Heart right ventricle (tissue), 16 donors: Measurements from ENCODE around the gene KCNT1. TPM values are rescaled to one million over a fixed set of nuclear protein-coding genes. Genes with fewer than 3 reads are reported as not detected.

Experiments used
- ATAC-seq, 8 donors: fragments of 200-7000 bp; cut with Tn5 transposase; one replicate each; pipeline ENCODE4 v1.9.1; 2020; ENCODE audit warnings: mild to moderate bottlenecking in 8 of 8, moderate library complexity in 8 of 8, moderate number of reproducible peaks in 1 of 8
- DNase-seq, 2 donors: peaks; one replicate each; pipeline ENCODE4 v3.0.0-alpha.2; 2020
- H3K27ac ChIP-seq, 10 donors: fragments of 200-600 bp; sonication (generic) in 2 of 10; one replicate each; pipeline versions ENCODE4 v1.5.0 to v1.8.0; 2020 to 2022; ENCODE audit warnings: mild to moderate bottlenecking in 3 of 10
- H3K27me3 ChIP-seq, 7 donors: fragments of 200-600 bp; one replicate each; pipeline ENCODE4 v1.8.0; 2021 to 2022; ENCODE audit warnings: mild to moderate bottlenecking in 2 of 7
- H3K36me3 ChIP-seq, 9 donors: fragments of 200-600 bp; sonication (generic) in 1 of 9; one replicate each; pipeline versions ENCODE4 v1.5.0 to v1.8.0; 2020 to 2022; ENCODE audit warnings: mild to moderate bottlenecking in 2 of 9
- H3K4me1 ChIP-seq, 9 donors: fragments of 200-600 bp; sonication (generic) in 1 of 9; one replicate each; pipeline versions ENCODE4 v1.5.0 to v1.8.0; 2020 to 2022; ENCODE audit warnings: mild to moderate bottlenecking in 4 of 9
- H3K4me3 ChIP-seq, 10 donors: fragments of 200-600 bp; sonication (generic) in 2 of 10; one replicate each; pipeline versions ENCODE4 v1.5.0 to v1.8.0; 2020 to 2022; ENCODE audit warnings: mild to moderate bottlenecking in 7 of 10, moderate library complexity in 2 of 10
- H3K9me3 ChIP-seq, 11 donors: fragments of 200-600 bp in 10 of 11; sonication (generic) in 2 of 11; one replicate each; pipeline versions ENCODE4 v1.5.0 to v1.8.0; 2013 to 2022; ENCODE audit warnings: mild to moderate bottlenecking in 2 of 11, control low read depth in 1 of 11, moderate library complexity in 1 of 11
- WGBS, 2 donors: extraction: QIAGEN DNeasy Blood & Tissue Kit; methylation state at CpG; one replicate each; pipeline ENCODE4 v1.1.7; 2013; ENCODE audit warnings: inconsistent platforms in 1 of 2; 5-methylcytosine and 5-hydroxymethylcytosine counted together
- intact Hi-C, 10 donors: fragments of 100-400 bp; cut with DNase I; formaldehyde crosslinking; loops; one replicate each; pipeline versions ENCODE4 v1.11.1 to v1.14.2; 2022
- long read RNA-seq, 3 donors: library from polyadenylated mRNA; unstranded; transcript quantifications; one replicate each; pipeline ENCODE4 v2.0.0, GENCODE V29; 2020 to 2021
- polyA plus RNA-seq, 2 donors: library from polyadenylated mRNA; stranded (reverse); fragments of 200-250 nt; gene quantifications; one replicate each; pipeline ENCODE4 v1.2.3, GENCODE V29; 2013
- total RNA-seq, 10 donors: library from RNA; stranded (reverse); fragmentation: NEBNext Ultra II Directional in 3 of 10; extraction: Animal tissue kit (Norgen Biotek cat#: 25700) in 3 of 10; gene quantifications; one replicate each; pipeline versions ENCODE4 v1.2.1 to v1.2.4, GENCODE V29; 2021 to 2023
- TF ChIP-seq, protein P1 (sequence below), 9 donors: fragments of 200-600 bp; sonication (generic) in 2 of 9; IDR thresholded peaks; one replicate each; pipeline versions ENCODE4 v1.5.0 to v1.8.0; 2021 to 2022; ENCODE audit warnings: antibody characterized with exemption in 9 of 9, mild to moderate bottlenecking in 5 of 9, moderate library complexity in 1 of 9
- donor health status: Arrhythmogenic right ventricular cardiomyopathy.
- donor health status: ischemic (EF 13 %, LVEDD 7.1; RV severe dilation, severe dysfunction).
- donor health status: healthy with polysubstance abuse.
- donor health status: DM: no; HTN: yes; CAD: no.
- donor health status: DM: no; HTN: no; CAD: no.
- donor health status: ischemic (EF 25% LVEDD 6.9; RV normal size, moderate dysfunction).
- donor health status: ischemic (EF 25% LVEDD 5.7; RV mildly dilated, moderate dysfunction).
- donor health status: healthy.
- donor health status: DM: yes; HTN: yes; CAD: no.
- donor health status: Ischemic cardiomyopathy.
- donor health status: ischemic (EF 35%, LVEDD 5.7; RV mildly dilated, moderate dysfunction).
- donor health status: nonischemic (EF 11% LVEDD 7.7; RV severe dilation, severe dysfunction).
- donor health status: DM: yes; HTN: yes; CAD: no.
- donor health status: PGD.
- donor health status: ischemic (EF 29% LVEDD 5.4; RV normal size, mild dysfunction).
- donor health status: nonischemic (EF 23%, LVEDD 6.1; RV moderate dilation, normal function).

KCNT1 gene
- total RNA-seq (10 to 100 TPM in 1 of 10 donors, 1 to 10 TPM in 9; 1.9 to 14.1 (median 4.8) TPM), polyA plus RNA-seq (1 to 10 TPM in 1 of 2 donors, under 1 TPM in 1; 0.14 to 3.1 TPM)
- long read RNA-seq, donor 1: 0 reads
- long read RNA-seq, donor 2, partial matches to known transcripts: 2 of 2 reads
- long read RNA-seq, donor 2, other reads (novel, unspliced or antisense): 0 of 2 reads
- long read RNA-seq, donor 3, partial matches to known transcripts: 5 of 11 reads
- long read RNA-seq, donor 3, other reads (novel, unspliced or antisense): 4 of 11 reads

DNA sequence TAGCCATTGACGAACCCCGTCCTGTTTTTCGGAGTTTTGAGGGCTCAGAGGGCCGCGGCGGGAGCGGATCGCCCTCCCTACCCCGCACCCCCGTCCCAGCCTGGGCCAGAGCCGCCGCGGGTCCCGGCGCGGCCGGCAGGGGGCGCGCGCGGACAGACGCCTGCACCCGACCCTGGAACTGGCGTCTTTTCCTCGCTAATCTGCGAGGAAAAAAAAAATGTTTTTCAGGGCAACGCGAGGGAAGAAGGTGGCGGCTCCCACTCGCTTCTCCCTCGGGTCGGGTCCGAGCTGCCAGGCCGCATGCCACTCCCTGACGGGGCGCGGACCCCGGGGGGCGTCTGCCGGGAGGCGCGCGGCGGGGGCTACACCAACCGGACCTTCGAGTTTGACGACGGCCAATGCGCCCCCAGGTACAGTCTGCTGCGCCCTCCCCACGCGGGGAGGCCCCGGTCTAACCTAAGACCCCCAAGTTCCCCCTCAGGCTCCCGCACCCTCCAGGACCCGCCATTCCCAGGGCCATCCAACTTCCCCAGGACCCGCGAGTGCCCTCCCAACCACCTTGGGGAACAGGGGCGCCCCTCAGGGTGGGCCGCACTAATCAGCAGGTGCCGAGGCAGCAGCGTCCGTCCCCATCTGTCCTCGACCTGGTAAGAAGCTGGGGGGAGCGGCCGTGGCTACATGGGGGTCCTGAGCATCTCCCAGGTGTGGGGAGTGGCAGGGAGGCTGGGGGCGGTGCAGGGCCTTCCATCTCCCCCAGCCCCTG, at the start of gene KCNT1:
KCNT1 (plus strand) TSS at position 227 of the 763 bp plus-strand sequence; CDS start at position 301, 74 bp downstream.
- WGBS, 2 donors: 13% methylated on average over 62 to 66 of the region's 66 CpGs
- Histone ChIP-seq H3K9me3 (no peaks in the 10 kb centered on the region), H3K4me3 (peak within 1 kb of the TSS in 7 of 10 donors; percentile 7 to 38 (median 20)), H3K4me1 (peaks cover 0 to 28% (median 11%) of the 10 kb centered on the region in 9 donors), H3K27ac (no peak within 1 kb of the TSS), H3K27me3 (peaks cover 5 to 50% (median 43%) of the 10 kb centered on the region in 7 donors), H3K36me3 (no peaks in the 10 kb centered on the region)
- intact Hi-C loops: loop anchor here in 3 of 10 donors (5.0 to 10.0 kb wide), 2 partner anchors 205 to 423 kb away; partner anchors contain the start of gene CAMSAP1 (in 1 of the 3)
- ATAC-seq: peak in 3 of 8 donors; percentile 44 to 62 (median 54)
- DNase-seq: peak; percentile 16 to 60
- TF ChIP-seq, protein P1, sequence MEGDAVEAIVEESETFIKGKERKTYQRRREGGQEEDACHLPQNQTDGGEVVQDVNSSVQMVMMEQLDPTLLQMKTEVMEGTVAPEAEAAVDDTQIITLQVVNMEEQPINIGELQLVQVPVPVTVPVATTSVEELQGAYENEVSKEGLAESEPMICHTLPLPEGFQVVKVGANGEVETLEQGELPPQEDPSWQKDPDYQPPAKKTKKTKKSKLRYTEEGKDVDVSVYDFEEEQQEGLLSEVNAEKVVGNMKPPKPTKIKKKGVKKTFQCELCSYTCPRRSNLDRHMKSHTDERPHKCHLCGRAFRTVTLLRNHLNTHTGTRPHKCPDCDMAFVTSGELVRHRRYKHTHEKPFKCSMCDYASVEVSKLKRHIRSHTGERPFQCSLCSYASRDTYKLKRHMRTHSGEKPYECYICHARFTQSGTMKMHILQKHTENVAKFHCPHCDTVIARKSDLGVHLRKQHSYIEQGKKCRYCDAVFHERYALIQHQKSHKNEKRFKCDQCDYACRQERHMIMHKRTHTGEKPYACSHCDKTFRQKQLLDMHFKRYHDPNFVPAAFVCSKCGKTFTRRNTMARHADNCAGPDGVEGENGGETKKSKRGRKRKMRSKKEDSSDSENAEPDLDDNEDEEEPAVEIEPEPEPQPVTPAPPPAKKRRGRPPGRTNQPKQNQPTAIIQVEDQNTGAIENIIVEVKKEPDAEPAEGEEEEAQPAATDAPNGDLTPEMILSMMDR (IDR thresholded peaks at IDR 0.05): peak; percentile 75 to 96 (median 92)

DNA sequence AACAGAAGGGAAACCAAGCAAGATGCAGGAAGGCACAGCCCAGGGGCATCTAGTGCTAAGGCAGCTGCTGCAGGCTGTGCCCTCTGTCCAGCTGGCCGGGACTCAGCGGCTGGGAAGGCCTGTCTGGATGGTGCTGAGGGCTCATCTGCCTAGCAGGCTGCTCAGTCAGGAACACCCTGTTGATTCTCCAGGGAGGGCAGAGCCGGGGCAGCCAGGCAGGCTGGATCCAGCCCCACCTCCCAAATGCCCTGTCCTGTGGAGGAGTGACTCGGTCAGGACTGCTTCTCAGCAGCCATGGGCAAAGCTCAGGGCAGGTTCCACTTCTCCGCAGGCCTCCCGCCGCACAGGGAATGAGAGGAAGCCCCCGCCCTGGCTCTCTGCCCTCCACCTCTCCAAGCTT, 46.7 kb upstream of the KCNT1 start:
- WGBS, 2 donors: 75 to 82% methylated on average over 8 of the region's 8 CpGs

DNA sequence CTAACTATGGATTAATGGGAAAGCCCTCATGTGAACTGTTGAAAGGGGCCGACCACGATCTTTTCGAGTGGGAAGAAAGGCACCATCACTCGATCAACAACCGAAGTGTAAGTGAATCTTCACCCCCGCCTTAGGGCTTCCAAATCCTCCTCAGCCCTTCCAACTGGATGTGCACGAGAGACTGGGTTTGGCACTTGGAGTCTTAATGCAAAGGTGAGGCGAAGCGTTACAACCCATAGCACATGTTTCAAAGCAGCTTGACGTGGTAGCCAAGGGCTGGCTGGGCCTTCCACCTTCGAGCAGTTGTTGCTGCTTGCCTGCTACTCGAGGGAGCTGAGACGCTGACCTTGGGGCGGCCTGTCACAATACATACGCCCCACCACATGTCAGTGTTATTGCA, 44.6 kb upstream of the KCNT1 start:
- intact Hi-C loops: loop anchor here in 1 of 10 donors (5.0 kb wide), 1 partner anchor 530 kb away; no protein-coding TSS in a partner anchor
- H3K4me1 ChIP-seq: no peaks in the 10 kb centered on the region
- ATAC-seq (no peak), DNase-seq (no peak)
- TF ChIP-seq, protein P1 (IDR thresholded peaks at IDR 0.05): no peak
- WGBS, 2 donors: 88 to 90% methylated on average over 15 of the region's 15 CpGs
- H3K27ac ChIP-seq: no peak overlapping the region
- H3K4me3 ChIP-seq: no peak overlapping the region
- peaks cover 0 to 6% (median 0%) of the 10 kb centered on the region in 11 donors for H3K9me3 ChIP-seq
- peaks cover 0 to 38% (median 12%) of the 10 kb centered on the region in 7 donors for H3K27me3 ChIP-seq
- H3K36me3 ChIP-seq: no peaks in the 10 kb centered on the region

More for the DNA sequence above, 46.7 kb upstream of the KCNT1 start:
- Histone ChIP-seq H3K4me3 (no peak overlapping the region), H3K4me1 (no peaks in the 10 kb centered on the region), H3K9me3 (peaks cover 0 to 7% (median 0%) of the 10 kb centered on the region in 11 donors), H3K36me3 (no peaks in the 10 kb centered on the region), H3K27ac (no peak overlapping the region), H3K27me3 (peaks cover 0 to 32% (median 9%) of the 10 kb centered on the region in 7 donors)
- TF ChIP-seq, protein P1 (IDR thresholded peaks at IDR 0.05): no peak
- DNase-seq (no peak), ATAC-seq (no peak)
- intact Hi-C loops: loop anchor here in 1 of 10 donors (5.0 kb wide), 1 partner anchor 528 kb away; no protein-coding TSS in a partner anchor

DNA sequence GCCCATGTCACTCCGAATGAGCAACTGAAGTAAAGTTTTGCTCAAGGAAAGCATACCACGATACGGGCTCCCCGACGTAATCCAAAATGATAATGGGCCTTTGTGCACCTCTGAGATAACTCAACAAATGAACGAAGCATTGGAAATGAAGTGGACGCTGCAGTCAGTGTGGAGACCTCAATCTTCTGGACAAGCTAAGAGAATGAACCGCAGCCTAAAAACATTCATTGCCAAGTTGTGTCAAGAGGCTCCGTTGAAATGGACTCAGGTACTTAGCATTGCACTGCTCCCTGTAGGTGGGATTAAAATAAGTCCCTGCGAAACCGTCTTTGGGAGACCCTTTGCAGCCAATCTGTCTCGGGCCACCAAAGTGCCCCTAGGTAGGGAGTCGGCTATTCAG, 42.7 kb upstream of the KCNT1 start:
- Histone ChIP-seq H3K36me3 (no peaks in the 10 kb centered on the region), H3K27me3 (peaks cover 0 to 40% (median 21%) of the 10 kb centered on the region in 7 donors), H3K27ac (no peak overlapping the region), H3K9me3 (no peaks in the 10 kb centered on the region), H3K4me1 (no peaks in the 10 kb centered on the region), H3K4me3 (no peak overlapping the region)
- intact Hi-C loops: loop anchor here in 1 of 10 donors (5.0 kb wide), 1 partner anchor 532 kb away; no protein-coding TSS in a partner anchor
- TF ChIP-seq, protein P1 (IDR thresholded peaks at IDR 0.05): no peak
- ATAC-seq (no peak), DNase-seq (no peak)
- WGBS, 2 donors: 89 to 92% methylated on average over 13 of the region's 13 CpGs
